HepG2 (cell line): ENCODE results near the gene F13B. TPM values are rescaled to one million over a fixed set of nuclear protein-coding genes. Genes with fewer than 3 reads are reported as not detected.

Source experiments
- ATAC-seq: fragments of 200-7000 bp; cut with Tn5 transposase; 3 replicates; pipeline ENCODE4 v1.9.1; 2020; ENCODE audit warnings: mild to moderate bottlenecking, moderate library complexity
- BruUV-seq: library from RNA; stranded (reverse); fragments of 400-500 nt; replicated peaks from 2 replicates; lab custom pipeline; 2021; lab: Mats Ljungman, UMichigan
- CTCF ChIA-PET: fragments of 300-600 bp; formaldehyde crosslinking; extraction: SDS; loops from one replicate; lab custom pipeline; 2021; ENCODE audit warnings: low total read pairs, inconsistent platforms, low intra/inter-chr PET ratio; lab: Yijun Ruan, JAX
- POLR2A ChIA-PET: fragments of 350-600 bp; sonication (Branson Sonifier 250); formaldehyde crosslinking; loops from one replicate; lab custom pipeline; 2020; ENCODE audit warnings: antibody characterized with exemption, inconsistent platforms; lab: Yijun Ruan, JAX
- DNase-seq: peaks from one replicate; pipeline ENCODE4 v3.0.0-alpha.2; 2015; ENCODE audit warnings: low spot score
- FAIRE-seq: peaks from 3 replicates; lab custom pipeline; 2011; peaks lifted over from hg19 to GRCh38; lab: Jason Lieb, UNC
- H2AFZ ChIP-seq: one replicate; pipeline ENCODE4 v1.6.1; 2011; ENCODE audit warnings: low read length, inconsistent platforms
- H3K27ac ChIP-seq: fragments of 300-600 bp; 3 replicates; pipeline ENCODE4 v1.8.0; 2011; ENCODE audit warnings: mixed run types, mild to moderate bottlenecking, mixed read lengths, low read length, inconsistent platforms; ENCODE audit not compliant: insufficient read depth; ENCODE audit errors: extremely low read length
- H3K27me3 ChIP-seq, 2 experiments: fragments of 200-600 bp in 1 of 2; 2 replicates in 1 of 2; 3 replicates in 1 of 2; pipeline versions ENCODE4 v1.6.0 to v1.8.0; 2011; ENCODE audit warnings: low read length in 2 of 2, mild to moderate bottlenecking in 2 of 2, moderate library complexity in 2 of 2, inconsistent platforms in 1 of 2; ENCODE audit not compliant: insufficient read depth in 2 of 2, control insufficient read depth in 1 of 2
- H3K36me3 ChIP-seq, 2 experiments: fragments of 200-600 bp in 1 of 2; replicated peaks in 1 of 2; 2 replicates in 1 of 2; 3 replicates in 1 of 2; pipeline versions ENCODE4 v1.5.1 to v1.8.0; 2011; ENCODE audit warnings: low read length in 2 of 2, inconsistent platforms in 1 of 2; ENCODE audit not compliant: insufficient read depth in 2 of 2, control insufficient read depth in 1 of 2
- H3K4me1 ChIP-seq: 2 replicates; pipeline ENCODE4 v1.5.1; 2012; ENCODE audit warnings: low read length, inconsistent platforms; ENCODE audit not compliant: insufficient read depth
- H3K4me2 ChIP-seq: 2 replicates; pipeline ENCODE4 v1.6.0; 2011; ENCODE audit warnings: low read depth, low read length, inconsistent platforms
- H3K4me3 ChIP-seq, 3 experiments: fragments of 200-600 bp in 1 of 3; sonication (generic), shearing (Covaris generic) in 1 of 3; replicated peaks in 1 of 3; 2 replicates each; pipeline ENCODE4 v1.5.1; 2011 to 2016; ENCODE audit warnings: low read length in 3 of 3, inconsistent platforms in 2 of 3, low read depth in 2 of 3, mild to moderate bottlenecking in 2 of 3, control low read depth in 1 of 3, mixed read lengths in 1 of 3; ENCODE audit not compliant: insufficient read depth in 1 of 3
- H3K79me2 ChIP-seq: one replicate; pipeline ENCODE4 v1.6.1; 2011; ENCODE audit warnings: low read length, inconsistent platforms; ENCODE audit not compliant: insufficient read depth
- H3K9ac ChIP-seq: 2 replicates; pipeline ENCODE4 v1.6.0; 2011; ENCODE audit warnings: mild to moderate bottlenecking, low read depth, low read length, inconsistent platforms; ENCODE audit not compliant: insufficient read depth
- H3K9me3 ChIP-seq: 2 replicates; pipeline ENCODE4 v1.5.1; 2012; ENCODE audit warnings: mild to moderate bottlenecking, low read length
- H4K20me1 ChIP-seq: 2 replicates; pipeline ENCODE4 v1.6.0; 2011; ENCODE audit warnings: inconsistent platforms, mild to moderate bottlenecking, low read length, moderate library complexity; ENCODE audit not compliant: insufficient read depth
- ATM ChIP-seq: fragments of 450-650 bp; IDR thresholded peaks from 2 replicates; pipeline ENCODE4 v1.7.1; 2017; ENCODE audit warnings: mild to moderate bottlenecking, borderline replicate concordance
- NFATC3 ChIP-seq: sonication (generic); formaldehyde crosslinking; IDR thresholded peaks from 2 replicates; pipeline ENCODE4 v1.5.1; 2020; ENCODE audit warnings: mild to moderate bottlenecking, missing genetic modification reagents
- POGZ ChIP-seq: sonication (generic); formaldehyde crosslinking; IDR thresholded peaks from 2 replicates; pipeline ENCODE4 v1.4.0; 2020; ENCODE audit warnings: mild to moderate bottlenecking, missing genetic modification reagents
- RFXANK ChIP-seq: IDR thresholded peaks from 2 replicates; pipeline ENCODE4 v1.6.1; 2016
- SIX1 ChIP-seq: sonication (generic); formaldehyde crosslinking; IDR thresholded peaks from 2 replicates; pipeline ENCODE4 v1.4.0; 2020; ENCODE audit warnings: missing genetic modification reagents, borderline replicate concordance
- ZMYM4 ChIP-seq: sonication (generic); formaldehyde crosslinking; IDR thresholded peaks from 2 replicates; pipeline ENCODE4 v1.8.1; 2023; ENCODE audit warnings: mild to moderate bottlenecking, missing genetic modification reagents
- ZNF570 ChIP-seq: sonication (generic); formaldehyde crosslinking; IDR thresholded peaks from 2 replicates; pipeline ENCODE4 v1.4.0; 2020; ENCODE audit warnings: mild to moderate bottlenecking, missing genetic modification reagents, borderline replicate concordance
- WGBS: methylation state at CpG from one replicate; pipeline ENCODE4 v1.1.6; 2017; ENCODE audit warnings: low lambda C conversion rate; 5-methylcytosine and 5-hydroxymethylcytosine counted together
- in situ Hi-C: cut with HindIII; loops from 2 replicates; pipeline ENCODE4 v1.10.0; 2017; ENCODE audit warnings: low pct_unique_long_range_greater_than_20kb; ENCODE audit not compliant: extremely low pct_ligation_motif_present
- intact Hi-C: fragments of 100-400 bp; cut with micrococcal nuclease; formaldehyde crosslinking; loops from one replicate; pipeline ENCODE4 v1.10.0; 2022; ENCODE audit not compliant: unreplicated experiment
- polyA plus RNA-seq, 8 experiments: library from polyadenylated mRNA; depleted of rRNA in 3 of 8; stranded (reverse) in 7 of 8; unstranded in 1 of 8; fragments of >200 nt; fragmentation: Illumina TruSeq in 4 of 8; extraction: Trizol in 4 of 8; gene quantifications; 2 replicates each; pipeline versions ENCODE4 v1.2.1 to v1.2.3, GENCODE V29; 2011 to 2016; ENCODE audit warnings: low read depth in 4 of 8, missing spikeins in 1 of 8, mixed read lengths in 1 of 8; ENCODE audit not compliant: insufficient read depth in 1 of 8
- total RNA-seq, 5 experiments: library from RNA; depleted of rRNA; stranded (reverse); fragments of >200 nt; fragmentation: Illumina TruSeq; extraction: Trizol; gene quantifications; 2 replicates each; pipeline ENCODE4 v1.2.3, GENCODE V29; 2016; ENCODE audit warnings: low read depth in 1 of 5
- TF ChIP-seq, protein P1 (sequence below): sonication (generic); formaldehyde crosslinking; IDR thresholded peaks from 2 replicates; pipeline ENCODE4 v1.4.0; 2020; ENCODE audit warnings: missing genetic modification reagents
- TF ChIP-seq, protein P2 (sequence below): sonication (generic); formaldehyde crosslinking; IDR thresholded peaks from 2 replicates; pipeline ENCODE4 v1.5.0; 2020; ENCODE audit warnings: mild to moderate bottlenecking, missing genetic modification reagents, moderate library complexity

Gene F13B
- total and polyA plus RNA-seq, 2 of the 13 experiments (the other 11 are each of a cell fraction or from before 2014, with no cell fraction given): 0.41 to 2.7 TPM

DNA sequence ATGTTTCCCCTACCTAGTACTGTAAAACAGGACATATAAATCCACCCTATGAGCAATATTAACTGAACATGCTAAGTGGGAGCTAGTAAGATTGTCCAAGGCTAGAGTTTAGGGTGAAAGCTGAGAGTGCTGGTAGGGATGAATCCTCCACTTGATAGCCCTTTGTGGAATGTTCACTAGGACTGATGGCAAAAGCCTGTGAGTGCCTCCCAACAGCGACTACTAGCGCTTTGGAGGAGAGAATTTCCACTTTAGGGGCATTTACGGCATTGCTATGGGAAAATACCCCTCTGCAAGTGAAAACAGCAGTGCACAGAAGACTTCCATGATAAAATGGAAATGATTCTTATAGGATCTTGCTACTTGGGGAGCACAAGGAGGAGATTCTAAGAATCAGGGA, 53.8 kb downstream of the F13B start:
- H3K27ac ChIP-seq: no peak overlapping the region
- no TSS peak for BruUV-seq
- no peaks in the 10 kb centered on the region for H3K36me3 ChIP-seq
- no peaks in the 10 kb centered on the region for H3K4me1 ChIP-seq
- H3K9me3 ChIP-seq: no peaks in the 10 kb centered on the region
- in situ Hi-C loops (no loop called here), intact Hi-C loops (no loop called here)
- WGBS: 20% methylated on average over 1 of the region's 3 CpGs
- ChIA-PET CTCF (no interaction called here), POLR2A (no interaction called here)
- ATAC-seq (peak; percentile 67), FAIRE-seq (no peak), DNase-seq (no peak)
- no peak overlapping the region for H2AFZ ChIP-seq
- H3K79me2 ChIP-seq: no peaks in the 10 kb centered on the region
- no peak overlapping the region for H3K4me2 ChIP-seq
- no peak overlapping the region for H3K9ac ChIP-seq
- TF ChIP-seq ATM (no peak), POGZ (CRISPR knock-in tag) (peak; percentile 63), ZNF570 (CRISPR knock-in tag) (no peak), NFATC3 (CRISPR knock-in tag) (no peak), ZMYM4 (CRISPR knock-in tag) (peak; percentile 90), SIX1 (CRISPR knock-in tag) (no peak), RFXANK (CRISPR knock-in tag) (no peak)
- TF ChIP-seq, protein P1, sequence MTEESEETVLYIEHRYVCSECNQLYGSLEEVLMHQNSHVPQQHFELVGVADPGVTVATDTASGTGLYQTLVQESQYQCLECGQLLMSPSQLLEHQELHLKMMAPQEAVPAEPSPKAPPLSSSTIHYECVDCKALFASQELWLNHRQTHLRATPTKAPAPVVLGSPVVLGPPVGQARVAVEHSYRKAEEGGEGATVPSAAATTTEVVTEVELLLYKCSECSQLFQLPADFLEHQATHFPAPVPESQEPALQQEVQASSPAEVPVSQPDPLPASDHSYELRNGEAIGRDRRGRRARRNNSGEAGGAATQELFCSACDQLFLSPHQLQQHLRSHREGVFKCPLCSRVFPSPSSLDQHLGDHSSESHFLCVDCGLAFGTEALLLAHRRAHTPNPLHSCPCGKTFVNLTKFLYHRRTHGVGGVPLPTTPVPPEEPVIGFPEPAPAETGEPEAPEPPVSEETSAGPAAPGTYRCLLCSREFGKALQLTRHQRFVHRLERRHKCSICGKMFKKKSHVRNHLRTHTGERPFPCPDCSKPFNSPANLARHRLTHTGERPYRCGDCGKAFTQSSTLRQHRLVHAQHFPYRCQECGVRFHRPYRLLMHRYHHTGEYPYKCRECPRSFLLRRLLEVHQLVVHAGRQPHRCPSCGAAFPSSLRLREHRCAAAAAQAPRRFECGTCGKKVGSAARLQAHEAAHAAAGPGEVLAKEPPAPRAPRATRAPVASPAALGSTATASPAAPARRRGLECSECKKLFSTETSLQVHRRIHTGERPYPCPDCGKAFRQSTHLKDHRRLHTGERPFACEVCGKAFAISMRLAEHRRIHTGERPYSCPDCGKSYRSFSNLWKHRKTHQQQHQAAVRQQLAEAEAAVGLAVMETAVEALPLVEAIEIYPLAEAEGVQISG: peak; percentile 96
- TF ChIP-seq, protein P2, sequence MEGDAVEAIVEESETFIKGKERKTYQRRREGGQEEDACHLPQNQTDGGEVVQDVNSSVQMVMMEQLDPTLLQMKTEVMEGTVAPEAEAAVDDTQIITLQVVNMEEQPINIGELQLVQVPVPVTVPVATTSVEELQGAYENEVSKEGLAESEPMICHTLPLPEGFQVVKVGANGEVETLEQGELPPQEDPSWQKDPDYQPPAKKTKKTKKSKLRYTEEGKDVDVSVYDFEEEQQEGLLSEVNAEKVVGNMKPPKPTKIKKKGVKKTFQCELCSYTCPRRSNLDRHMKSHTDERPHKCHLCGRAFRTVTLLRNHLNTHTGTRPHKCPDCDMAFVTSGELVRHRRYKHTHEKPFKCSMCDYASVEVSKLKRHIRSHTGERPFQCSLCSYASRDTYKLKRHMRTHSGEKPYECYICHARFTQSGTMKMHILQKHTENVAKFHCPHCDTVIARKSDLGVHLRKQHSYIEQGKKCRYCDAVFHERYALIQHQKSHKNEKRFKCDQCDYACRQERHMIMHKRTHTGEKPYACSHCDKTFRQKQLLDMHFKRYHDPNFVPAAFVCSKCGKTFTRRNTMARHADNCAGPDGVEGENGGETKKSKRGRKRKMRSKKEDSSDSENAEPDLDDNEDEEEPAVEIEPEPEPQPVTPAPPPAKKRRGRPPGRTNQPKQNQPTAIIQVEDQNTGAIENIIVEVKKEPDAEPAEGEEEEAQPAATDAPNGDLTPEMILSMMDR (CRISPR knock-in tag): peak; percentile 23; the same call in 1 of the 2 replicates
- TF ChIP-seq, all 625 proteins: peak for 4
- Histone ChIP-seq H4K20me1 (no peaks in the 10 kb centered on the region), H3K27me3 (no peaks in the 10 kb centered on the region), H3K4me3 (no peak overlapping the region)
